NCI-H774 (cell line): ENCODE measurements around the gene NOLC1.

Experiments used
- DNase-seq: peaks from one replicate; lab custom pipeline; 2025; lab: John Stamatoyannopoulos, UW

Gene NOLC1

GRCh38 chr10:102121739-102122372 lies 30.3 kb upstream of the NOLC1 start:
- DNase-seq: no peak

GRCh38 chr10:102122450-102122849 lies 29.7 kb upstream of the NOLC1 start:
- DNase-seq: no peak

DNA sequence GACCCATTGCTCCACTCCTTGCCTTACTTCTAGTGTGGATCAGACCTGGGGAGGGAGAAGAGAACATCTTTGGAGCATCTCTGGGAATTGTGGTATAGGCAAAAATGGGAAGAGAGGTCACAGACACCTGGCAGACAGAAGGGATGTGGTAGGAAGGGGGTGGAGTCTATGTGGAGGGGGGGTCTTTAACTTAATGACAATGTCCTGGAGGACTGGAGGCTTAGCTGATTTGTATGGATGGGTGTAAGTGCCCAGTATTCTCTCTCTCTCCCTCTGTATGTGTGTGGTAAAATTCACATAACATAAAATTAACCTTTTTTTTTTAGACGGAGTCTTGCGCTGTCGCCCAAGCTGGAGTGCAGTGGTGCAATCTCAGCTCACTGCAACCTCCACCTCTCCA lies 29.0 kb upstream of the NOLC1 start:
- no peak for DNase-seq

DNA sequence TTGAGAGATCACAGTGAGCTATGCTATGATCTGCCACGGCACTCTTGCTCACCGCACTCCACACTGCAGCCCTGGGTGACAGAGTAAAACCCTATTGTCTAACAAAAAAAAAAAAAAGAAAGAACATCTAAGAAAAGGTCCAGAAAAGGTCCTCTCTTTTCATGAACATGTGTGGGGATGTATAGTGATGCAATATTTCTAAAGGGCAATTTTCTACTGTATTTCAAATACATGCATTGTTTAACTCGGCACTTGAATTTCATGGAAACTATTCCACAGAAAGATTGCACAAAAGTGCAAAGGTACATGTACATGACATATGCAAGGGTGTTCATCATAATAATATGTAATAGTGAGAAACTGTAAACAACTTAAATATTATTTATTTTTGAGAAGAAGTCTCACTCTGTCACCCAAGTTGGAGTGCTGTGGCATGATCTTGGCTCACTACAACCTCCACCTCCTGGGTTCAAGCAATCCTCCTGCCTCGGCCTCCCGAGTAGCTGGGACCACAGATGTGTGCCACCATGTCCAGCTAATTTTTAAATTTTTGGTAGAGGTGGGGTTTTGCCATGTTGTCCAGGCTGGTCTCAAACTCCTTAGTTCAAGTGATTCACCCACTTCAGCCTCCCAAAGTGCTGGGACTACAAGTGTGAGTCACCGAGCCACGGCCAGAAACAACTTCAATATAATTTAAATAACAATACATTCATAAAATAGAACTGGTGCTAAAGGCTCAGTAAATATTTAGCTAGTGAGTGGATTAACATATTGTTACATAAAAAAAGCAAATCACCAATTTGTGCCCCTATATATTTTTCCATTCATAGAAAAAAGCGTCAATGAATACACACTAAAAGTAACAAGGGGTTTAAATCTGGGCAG lies 20.7 kb upstream of the NOLC1 start:
- no peak for DNase-seq

DNA sequence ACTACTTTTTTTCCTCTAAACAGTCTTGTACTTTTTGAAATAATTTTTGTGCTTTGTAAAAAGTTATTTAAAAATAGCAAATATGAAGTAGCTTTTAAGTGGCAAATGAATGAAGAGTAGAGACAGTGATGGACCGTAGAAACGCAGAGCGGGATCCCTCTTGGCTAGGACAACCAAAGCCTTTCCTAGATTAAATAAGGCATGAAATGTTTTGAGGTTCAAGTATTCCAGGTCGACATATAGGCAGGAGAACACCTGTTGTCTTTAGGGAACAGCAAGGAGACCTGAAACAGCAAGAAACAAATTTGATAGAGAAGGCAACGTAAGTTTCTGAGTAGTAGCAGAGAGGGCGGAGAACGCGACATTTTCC lies 20.0 kb upstream of the NOLC1 start:
- DNase-seq: no peak

DNA sequence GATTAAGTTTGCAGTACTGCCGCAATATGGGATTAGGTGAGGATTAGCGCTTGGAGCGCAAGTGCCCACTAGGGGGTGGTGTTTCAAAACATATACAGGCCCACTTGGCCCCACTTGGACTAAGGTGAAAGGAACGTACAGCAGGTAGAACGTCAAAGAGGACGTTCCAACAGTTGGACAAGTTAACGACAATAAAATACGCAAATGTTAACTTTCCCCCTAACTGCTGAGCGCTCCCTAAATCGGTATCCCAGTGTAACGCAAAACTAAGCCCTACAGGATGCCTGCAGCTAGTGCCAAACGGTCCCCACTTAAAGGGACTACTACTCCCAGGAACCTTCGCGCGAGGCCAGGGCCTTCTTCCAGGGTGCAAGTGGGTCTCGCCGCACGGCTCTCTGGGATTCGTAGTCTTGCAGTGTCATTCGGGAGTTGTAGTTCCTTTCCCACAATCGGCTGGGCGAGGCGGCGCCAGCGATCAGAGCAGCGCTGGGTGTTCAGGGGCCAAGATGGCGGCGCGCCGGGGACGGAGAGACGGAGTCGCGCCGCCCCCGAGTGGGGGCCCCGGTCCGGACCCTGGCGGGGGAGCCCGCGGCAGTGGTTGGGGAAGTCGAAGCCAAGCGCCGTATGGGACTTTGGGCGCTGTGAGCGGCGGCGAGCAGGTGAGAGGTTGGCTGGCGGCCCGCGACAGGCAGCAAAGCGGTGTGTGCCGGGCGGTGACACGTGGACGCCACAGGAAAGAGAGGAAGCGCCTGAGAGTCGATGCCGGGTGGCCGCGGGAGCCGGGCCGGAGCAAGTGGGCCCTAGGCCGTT lies 19.4 kb upstream of the NOLC1 start, which contains the start of gene PPRC1:
TSS of gene PPRC1 (plus strand) at position 478 of the 810 bp plus-strand sequence. CDS start at position 507, 29 bp downstream.
- peak; percentile 89 for DNase-seq

DNA sequence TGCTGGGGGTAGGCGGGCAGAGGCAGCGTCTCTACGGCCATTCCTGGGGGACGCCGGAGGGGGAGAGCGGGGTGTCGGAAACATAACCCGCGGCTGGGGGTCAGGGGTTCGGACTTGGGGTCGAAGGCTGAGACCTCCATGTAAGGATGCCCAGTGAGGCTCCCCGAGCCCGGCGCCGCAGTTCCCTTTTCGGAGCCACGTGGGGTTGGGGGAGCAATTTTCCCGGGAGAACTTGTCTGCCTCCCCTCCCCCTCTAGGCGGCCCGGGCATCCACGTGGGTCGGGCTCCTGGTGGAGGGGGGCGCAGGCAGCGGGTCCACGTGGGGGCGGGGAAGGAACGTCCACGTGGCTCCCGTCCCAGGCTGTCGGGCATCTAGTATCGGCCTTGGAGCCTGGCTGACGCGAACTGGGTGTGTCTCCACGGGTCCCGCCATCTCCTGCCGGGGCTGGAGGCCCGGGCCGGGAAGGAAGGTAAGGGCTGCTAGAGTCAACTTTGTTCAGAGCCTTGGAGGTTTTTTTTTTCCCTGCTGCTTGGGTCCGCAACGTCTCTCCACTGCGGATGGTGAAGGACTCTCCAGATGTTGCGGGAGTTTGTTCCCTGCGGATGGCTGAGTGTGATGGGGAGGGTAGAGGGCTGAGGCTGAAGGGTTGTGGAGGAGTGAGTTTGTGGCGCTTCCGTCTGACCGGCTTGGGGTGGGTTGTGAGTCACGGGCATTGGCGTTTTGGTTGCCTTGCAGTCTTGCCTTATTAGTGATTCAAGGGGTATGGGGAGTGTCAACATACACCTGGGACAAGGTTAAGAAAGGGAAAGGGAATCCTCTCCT lies 18.6 kb upstream of the NOLC1 start:
- no peak for DNase-seq

GRCh38 chr10:102134416-102134815 lies 17.8 kb upstream of the NOLC1 start:
- no peak for DNase-seq

DNA sequence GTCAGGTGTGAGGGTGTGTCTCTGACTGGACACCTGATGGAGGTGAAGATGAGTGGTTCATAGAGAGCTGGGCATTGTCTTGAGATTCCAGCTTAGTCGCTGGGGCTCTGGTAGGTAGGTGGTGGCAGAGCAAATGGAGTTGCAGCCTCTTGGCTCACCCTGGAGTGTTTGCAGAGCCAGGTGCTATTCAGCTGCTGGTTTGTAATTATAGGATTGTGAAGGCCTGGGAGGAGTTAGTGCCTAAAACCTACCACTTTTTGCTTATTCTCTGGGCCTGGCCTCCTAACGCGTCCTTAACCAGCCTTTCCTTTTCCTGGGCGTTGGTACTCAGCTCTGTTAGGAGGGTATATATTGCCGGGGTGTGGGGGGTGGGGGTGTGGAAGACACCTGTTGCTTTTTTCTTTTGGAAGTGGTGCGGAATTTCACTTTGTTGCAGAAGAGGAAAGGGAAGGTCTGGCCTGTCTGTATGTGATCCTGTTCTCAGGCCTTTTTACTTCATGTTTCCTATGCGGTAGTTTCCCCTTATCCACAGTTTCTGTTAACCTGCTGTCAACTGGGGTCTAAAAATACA lies 16.1 kb upstream of the NOLC1 start:
- peak; percentile 31 for DNase-seq

- DNase-seq: no peak
Observed at GRCh38 chr10:102139281-102140110, 12.7 kb upstream of the NOLC1 start.

GRCh38 chr10:102140218-102140617 lies 12.0 kb upstream of the NOLC1 start:
- no peak for DNase-seq

DNA sequence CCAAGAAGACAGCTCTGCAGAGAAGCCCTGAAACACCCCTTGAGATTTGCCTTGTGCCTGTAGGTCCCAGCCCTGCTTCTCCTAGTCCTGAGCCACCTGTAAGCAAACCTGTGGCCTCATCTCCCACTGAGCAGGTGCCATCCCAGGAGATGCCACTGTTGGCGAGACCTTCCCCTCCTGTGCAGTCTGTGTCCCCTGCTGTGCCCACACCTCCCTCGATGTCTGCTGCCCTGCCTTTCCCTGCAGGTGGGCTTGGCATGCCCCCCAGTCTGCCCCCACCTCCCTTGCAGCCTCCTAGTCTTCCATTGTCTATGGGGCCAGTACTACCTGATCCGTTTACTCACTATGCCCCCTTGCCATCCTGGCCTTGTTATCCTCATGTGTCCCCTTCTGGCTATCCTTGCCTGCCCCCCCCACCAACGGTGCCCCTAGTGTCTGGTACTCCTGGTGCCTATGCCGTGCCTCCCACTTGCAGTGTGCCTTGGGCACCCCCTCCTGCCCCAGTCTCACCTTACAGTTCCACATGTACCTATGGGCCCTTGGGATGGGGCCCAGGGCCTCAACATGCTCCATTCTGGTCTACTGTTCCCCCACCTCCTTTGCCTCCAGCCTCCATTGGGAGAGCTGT lies 11.2 kb upstream of the NOLC1 start:
- DNase-seq: no peak

DNA sequence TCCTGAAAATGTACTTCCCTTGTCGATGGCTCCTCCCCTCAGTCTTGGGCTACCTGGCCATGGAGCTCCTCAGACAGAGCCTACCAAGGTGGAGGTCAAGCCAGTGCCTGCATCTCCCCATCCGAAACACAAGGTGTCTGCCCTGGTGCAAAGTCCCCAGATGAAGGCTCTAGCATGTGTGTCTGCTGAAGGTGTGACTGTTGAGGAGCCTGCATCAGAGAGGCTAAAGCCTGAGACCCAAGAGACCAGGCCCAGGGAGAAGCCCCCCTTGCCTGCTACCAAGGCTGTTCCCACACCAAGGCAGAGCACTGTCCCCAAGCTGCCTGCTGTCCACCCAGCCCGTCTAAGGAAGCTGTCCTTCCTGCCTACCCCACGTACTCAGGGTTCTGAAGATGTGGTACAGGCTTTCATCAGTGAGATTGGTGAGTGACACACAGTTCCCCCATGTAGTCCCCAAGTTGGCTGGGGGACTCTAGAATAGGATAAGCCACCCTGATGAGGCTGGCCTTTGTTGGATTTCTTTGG lies 10.5 kb upstream of the NOLC1 start:
- no peak for DNase-seq

- no peak for DNase-seq
Observed at GRCh38 chr10:102146971-102147428, 5.2 kb upstream of the NOLC1 start.

GRCh38 chr10:102147561-102147960 lies 4.6 kb upstream of the NOLC1 start:
- DNase-seq: no peak

GRCh38 chr10:102148275-102148674 lies 3.9 kb upstream of the NOLC1 start:
- no peak for DNase-seq

GRCh38 chr10:102150970-102151773 lies 1.0 kb upstream of the NOLC1 start:
- no peak for DNase-seq

- DNase-seq: no peak
Observed at GRCh38 chr10:102152545-102152890, 329 bp downstream of the NOLC1 start.

DNA sequence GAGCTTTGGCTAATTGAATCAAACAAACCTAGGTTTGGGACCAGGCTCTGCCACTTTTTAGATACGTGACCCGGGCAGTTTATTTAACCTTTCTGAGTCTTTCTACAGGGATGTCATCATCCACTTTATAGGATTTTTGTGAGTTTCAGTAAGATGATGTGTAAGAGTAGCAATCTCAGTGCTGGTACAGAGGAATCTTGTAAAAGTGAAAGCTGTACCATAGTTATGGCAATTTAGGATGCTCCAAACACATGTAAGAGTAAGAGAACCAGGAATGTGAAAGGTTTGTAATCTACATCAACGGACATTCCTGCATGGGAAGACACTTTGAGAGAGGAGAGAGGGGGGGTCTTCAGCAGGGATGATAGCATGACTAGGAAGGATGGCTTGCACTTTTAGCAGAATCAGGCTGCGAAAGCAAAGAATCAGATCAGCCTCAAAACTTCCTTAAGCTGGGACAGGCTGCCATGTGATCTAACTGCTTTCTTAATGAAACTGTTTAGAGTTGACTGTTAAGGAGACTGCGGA lies 968 bp downstream of the NOLC1 start:
- no peak for DNase-seq
